NOMO-1 treated with dmso at 0.1 percent for 144 hours (cell line): ENCODE data around the gene NPW.

Experiments used
- DNase-seq: peaks from one replicate; lab custom pipeline; 2025; ENCODE audit not compliant: unreplicated experiment; lab: John Stamatoyannopoulos, UW

Gene NPW

GRCh38 chr16:1984347-1985225, 35.0 kb upstream of the NPW start:
- DNase-seq: no peak

GRCh38 chr16:1985466-1986150, 34.0 kb upstream of the NPW start:
- DNase-seq: no peak

GRCh38 chr16:1987198-1987597, 32.4 kb upstream of the NPW start:
- DNase-seq: no peak

GRCh38 chr16:1989209-1990100, 30.1 kb upstream of the NPW start, which contains the start of gene SYNGR3:
Gene SYNGR3 (plus strand): TSS chr16:1989970. CDS start chr16:1990103, 133 bp downstream.
- DNase-seq: no peak

- no peak for DNase-seq
These were observed 29.6 kb upstream of the NPW start for GRCh38 chr16:1990101-1990350.

DNA sequence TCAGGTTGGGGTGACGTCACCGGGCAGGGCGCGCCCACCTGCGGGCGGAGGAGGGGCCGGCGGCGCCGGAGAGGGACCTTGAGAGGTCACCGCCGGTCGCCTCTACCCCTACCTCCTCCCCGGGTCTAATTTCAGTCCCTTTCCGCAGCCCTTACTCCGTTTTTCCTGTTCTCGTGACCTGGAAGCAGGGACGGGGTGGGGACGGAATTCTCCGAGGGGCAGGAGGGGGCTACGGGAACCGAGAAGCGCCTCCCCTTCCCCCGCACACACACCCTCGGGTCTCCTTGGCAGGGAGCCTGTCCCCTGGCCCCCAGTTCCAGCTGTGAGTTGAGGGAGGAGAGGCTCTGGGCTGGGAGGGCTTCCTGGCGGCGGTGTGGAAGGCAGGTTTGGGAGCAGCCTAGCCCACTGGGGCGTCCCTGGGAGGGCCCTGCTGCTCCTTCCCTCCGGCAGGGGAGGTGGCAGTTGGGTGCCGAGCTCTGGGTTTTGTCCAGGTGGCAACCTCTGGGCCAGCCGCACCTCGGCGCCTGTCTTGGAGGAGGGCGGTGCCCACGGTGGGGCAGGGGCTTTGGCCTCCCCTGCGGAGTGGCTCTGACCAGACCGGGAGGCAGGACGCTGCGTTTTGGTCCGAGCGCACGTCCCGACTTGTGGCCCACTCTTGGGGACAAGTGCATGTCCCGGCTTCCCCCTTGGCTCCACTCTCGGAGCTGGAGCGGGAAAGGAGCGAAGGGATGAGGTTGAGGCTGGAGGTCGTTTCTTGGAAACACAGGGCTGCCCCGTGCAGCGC, 29.0 kb upstream of the NPW start:
- no peak for DNase-seq

DNA sequence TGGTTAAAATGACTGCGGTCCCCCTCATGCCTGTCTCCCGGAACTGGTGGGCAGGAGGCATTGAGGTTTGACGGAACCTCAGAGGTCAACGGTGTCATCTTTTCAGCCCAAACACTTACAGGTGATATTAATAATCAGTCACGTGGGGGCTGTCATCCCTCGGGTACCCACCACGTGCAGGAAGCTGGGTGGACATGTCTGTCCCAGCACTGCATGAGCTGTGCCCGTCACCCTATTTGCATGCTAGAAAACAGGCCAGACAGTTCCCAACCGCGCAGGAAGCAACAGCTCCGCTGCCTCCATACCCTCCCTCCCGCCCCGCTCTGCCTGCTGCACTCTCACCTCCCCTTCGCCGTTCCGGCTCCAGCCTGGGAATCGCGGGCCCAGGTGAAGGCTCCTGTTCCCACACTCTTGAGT, 28.4 kb upstream of the NPW start:
- DNase-seq: no peak

DNA sequence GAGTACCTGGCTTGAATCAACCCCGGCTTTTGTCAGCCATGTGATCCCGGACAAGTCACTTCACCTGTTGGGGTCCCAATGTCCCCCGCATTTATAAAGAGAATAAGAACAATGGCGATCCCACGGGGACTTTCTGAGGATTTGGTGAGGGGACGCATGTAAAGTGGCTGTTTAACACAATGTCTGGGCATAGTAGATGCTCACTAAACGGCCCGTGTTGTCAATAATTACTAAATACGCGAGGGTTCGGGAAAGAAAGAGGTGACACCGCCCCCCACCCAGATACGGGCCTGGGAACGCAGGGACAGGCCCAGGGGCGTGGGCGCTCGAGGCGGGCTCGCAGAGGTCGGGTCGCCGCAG, 28.0 kb upstream of the NPW start:
- DNase-seq: no peak

- DNase-seq: peak; percentile 79
These were observed 27.5 kb upstream of the NPW start for GRCh38 chr16:1991948-1992703.

- no peak for DNase-seq
These were observed 26.8 kb upstream of the NPW start for GRCh38 chr16:1992704-1993317.

DNA sequence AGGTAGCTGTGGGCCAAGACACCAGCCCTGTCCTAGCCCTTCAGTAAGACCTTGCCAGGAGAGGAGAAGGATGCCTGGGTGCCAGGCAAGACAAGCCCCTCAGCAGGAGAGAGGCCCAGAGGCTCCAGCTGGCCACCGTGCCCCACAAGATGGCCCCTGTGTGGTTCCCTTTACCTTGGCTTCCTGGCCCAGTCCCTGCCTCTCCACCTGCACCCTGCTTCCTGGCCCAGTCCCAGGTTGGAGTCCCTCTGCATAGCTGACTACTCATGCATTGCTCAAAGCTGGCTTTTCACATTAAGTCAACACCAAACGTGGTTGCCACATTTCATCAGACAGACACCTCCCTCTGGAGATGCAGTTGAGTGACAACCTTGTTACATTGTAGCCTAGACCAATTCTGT, 25.9 kb upstream of the NPW start:
- no peak for DNase-seq

- no peak for DNase-seq
These were observed 21.9 kb upstream of the NPW start for GRCh38 chr16:1997494-1998359.

- no peak for DNase-seq
These were observed 21.2 kb upstream of the NPW start for GRCh38 chr16:1998360-1998835.

- no peak for DNase-seq
These were observed 20.5 kb upstream of the NPW start for GRCh38 chr16:1998852-1999801.

DNA sequence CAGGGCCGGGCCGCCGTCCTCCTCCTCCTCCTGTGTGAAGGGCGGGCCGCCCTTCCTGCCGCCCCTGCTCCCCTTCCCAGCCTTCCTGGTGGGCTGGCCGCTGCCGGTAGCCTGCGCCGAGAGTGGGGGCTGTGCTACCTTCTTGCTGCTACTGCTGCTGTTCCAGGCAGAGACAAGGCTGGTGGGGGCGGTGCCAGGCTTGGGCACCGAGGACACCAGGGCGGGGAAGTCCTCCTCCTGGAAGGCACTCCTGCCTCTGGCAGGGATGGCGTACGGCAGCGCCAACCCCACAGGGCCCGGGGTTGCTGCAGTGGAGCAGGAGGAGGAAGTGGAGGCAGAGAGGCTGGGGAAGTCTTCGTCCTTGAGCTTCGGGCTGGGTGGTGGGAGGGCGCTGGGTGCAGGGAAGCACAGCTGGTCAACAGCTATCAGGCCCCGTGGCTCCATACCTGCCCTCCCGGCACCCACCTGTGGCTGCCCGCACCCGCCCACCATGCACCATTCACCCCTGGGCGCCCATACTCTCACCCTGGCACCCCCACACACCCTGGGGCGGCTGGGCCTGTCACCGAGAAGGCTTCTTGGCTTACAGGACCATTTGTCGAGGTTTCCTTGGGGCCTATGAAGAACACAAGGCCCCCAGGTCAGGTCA, 19.6 kb upstream of the NPW start:
- no peak for DNase-seq

GRCh38 chr16:2001035-2001434, 18.6 kb upstream of the NPW start:
- no peak for DNase-seq
